Activated CD8-positive, alpha-beta memory T cell treated with anti-CD3 and anti-CD28 coated beads, Interleukin-2, amount 50 U/mL, for 48 hours (primary cell): ENCODE measurements around the gene RANBP3.

Experiments used
- DNase-seq: peaks from one replicate; pipeline ENCODE4 v3.0.0-alpha.2; 2020

The RANBP3 gene

GRCh38 chr19:5947435-5947834 is 30.5 kb downstream of the RANBP3 start:
- DNase-seq: no peak

GRCh38 chr19:5943623-5944022 is 34.3 kb downstream of the RANBP3 start:
- no peak for DNase-seq

GRCh38 chr19:5943045-5943444 is 34.9 kb downstream of the RANBP3 start:
- DNase-seq: no peak

GRCh38 chr19:5941673-5942072 is 36.3 kb downstream of the RANBP3 start:
- DNase-seq: no peak

- DNase-seq: no peak
Measured at GRCh38 chr19:5940260-5941208, 37.4 kb downstream of the RANBP3 start.

- no peak for DNase-seq
Measured at GRCh38 chr19:5937550-5937949, 40.4 kb downstream of the RANBP3 start.

- no peak for DNase-seq
Measured at GRCh38 chr19:5936292-5936592, 41.7 kb downstream of the RANBP3 start.

GRCh38 chr19:5935473-5936291 is 42.3 kb downstream of the RANBP3 start:
- DNase-seq: no peak

GRCh38 chr19:5934774-5935472 is 43.0 kb downstream of the RANBP3 start:
- no peak for DNase-seq

- no peak for DNase-seq
Measured at GRCh38 chr19:5934069-5934401, 43.9 kb downstream of the RANBP3 start.

GRCh38 chr19:5933391-5934068 is 44.4 kb downstream of the RANBP3 start:
- DNase-seq: no peak

GRCh38 chr19:5932609-5933262 is 45.2 kb downstream of the RANBP3 start:
- no peak for DNase-seq

GRCh38 chr19:5932146-5932545 is 45.8 kb downstream of the RANBP3 start:
- DNase-seq: no peak

- no peak for DNase-seq
Measured at GRCh38 chr19:5931251-5931650, 46.7 kb downstream of the RANBP3 start.

GRCh38 chr19:5929625-5930024 is 48.3 kb downstream of the RANBP3 start:
- no peak for DNase-seq

GRCh38 chr19:5929179-5929578 is 48.8 kb downstream of the RANBP3 start:
- DNase-seq: no peak

GRCh38 chr19:5927441-5927821 is 50.5 kb downstream of the RANBP3 start:
- no peak for DNase-seq

- DNase-seq: no peak
Measured at GRCh38 chr19:5926641-5927440, 51.1 kb downstream of the RANBP3 start.

GRCh38 chr19:5925830-5926427 is 52.0 kb downstream of the RANBP3 start:
- no peak for DNase-seq

GRCh38 chr19:5923356-5923755 is 54.6 kb downstream of the RANBP3 start:
- no peak for DNase-seq

GRCh38 chr19:5922161-5922545 is 55.8 kb downstream of the RANBP3 start:
- DNase-seq: no peak
